GM10248 (cell line): ENCODE measurements around the gene PNPLA1.

ENCODE experiments used
- CTCF ChIA-PET: fragments of 300-600 bp; sonication (Branson Sonifier 250); formaldehyde crosslinking; extraction: SDS; loops from one replicate; lab custom pipeline; 2021; ENCODE audit warnings: antibody characterized with exemption; lab: Yijun Ruan, JAX
- POLR2A ChIA-PET: fragments of 350-650 bp; sonication (Branson Sonifier 250); formaldehyde crosslinking; extraction: SDS; loops from one replicate; lab custom pipeline; 2020; ENCODE audit warnings: antibody characterized with exemption; lab: Yijun Ruan, JAX
- DNase-seq: peaks from one replicate; pipeline ENCODE4 v3.0.0; 2012; ENCODE audit errors: extremely low spot score
- TF ChIP-seq, protein P1 (sequence below): IDR thresholded peaks from 2 replicates; pipeline ENCODE4 v1.5.1; 2012; ENCODE audit warnings: mild to moderate bottlenecking, low read depth; ENCODE audit errors: extremely low read depth, missing control alignments, control extremely low read depth

The PNPLA1 gene

DNA sequence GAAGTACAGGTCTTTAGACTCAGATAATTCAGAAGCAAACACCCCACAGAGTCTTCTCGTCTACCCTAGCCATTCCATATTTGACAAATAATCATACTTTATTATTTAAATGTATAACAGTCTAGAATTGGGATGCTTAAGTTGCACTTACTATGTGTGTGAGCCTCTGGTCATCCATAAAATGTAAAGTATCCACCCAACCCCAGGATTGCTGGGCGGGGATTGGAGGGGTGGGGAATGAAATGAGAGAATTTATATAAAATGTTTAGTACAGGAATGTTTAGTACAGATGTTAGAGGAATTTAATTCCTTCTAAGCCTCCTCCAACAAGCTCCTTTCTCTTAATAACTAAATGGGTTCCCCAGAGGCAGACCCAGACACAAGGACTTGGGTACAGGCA, 50.0 kb downstream of the PNPLA1 start:
- ChIA-PET POLR2A (no interaction called here), CTCF (interaction anchor here (1.2 to 1.7 kb wide), 6 partner anchors 10 to 49 kb away, joined by 3 to 10 read pairs (median 3); no protein-coding TSS in a partner anchor)
- no peak for DNase-seq
- TF ChIP-seq, protein P1, sequence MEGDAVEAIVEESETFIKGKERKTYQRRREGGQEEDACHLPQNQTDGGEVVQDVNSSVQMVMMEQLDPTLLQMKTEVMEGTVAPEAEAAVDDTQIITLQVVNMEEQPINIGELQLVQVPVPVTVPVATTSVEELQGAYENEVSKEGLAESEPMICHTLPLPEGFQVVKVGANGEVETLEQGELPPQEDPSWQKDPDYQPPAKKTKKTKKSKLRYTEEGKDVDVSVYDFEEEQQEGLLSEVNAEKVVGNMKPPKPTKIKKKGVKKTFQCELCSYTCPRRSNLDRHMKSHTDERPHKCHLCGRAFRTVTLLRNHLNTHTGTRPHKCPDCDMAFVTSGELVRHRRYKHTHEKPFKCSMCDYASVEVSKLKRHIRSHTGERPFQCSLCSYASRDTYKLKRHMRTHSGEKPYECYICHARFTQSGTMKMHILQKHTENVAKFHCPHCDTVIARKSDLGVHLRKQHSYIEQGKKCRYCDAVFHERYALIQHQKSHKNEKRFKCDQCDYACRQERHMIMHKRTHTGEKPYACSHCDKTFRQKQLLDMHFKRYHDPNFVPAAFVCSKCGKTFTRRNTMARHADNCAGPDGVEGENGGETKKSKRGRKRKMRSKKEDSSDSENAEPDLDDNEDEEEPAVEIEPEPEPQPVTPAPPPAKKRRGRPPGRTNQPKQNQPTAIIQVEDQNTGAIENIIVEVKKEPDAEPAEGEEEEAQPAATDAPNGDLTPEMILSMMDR = no peak

DNA sequence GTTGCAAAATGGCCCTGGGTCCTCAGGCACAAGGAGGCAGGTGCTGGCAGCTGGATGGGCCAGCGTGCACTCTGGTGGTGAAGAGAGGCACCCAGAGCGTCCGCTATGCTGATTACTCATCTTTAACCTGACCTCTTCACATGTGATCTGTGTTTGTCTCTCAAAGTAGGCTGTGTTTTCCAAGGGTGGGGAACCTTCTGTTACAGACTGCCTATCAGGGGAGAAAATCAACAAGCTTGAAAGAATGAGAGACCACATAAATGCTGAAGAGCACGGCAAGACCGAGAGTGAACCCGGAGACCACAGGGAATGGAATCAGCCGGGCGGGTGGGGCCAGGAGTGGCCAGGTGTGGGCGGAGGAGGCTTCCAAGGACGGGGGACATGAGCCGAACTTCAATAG, 50.6 kb downstream of the PNPLA1 start:
- ChIA-PET CTCF (interaction anchor here (1.2 to 1.7 kb wide), 5 partner anchors 9 to 20 kb away, joined by 3 to 10 read pairs (median 4); no protein-coding TSS in a partner anchor), POLR2A (interaction anchor here (0.5 kb wide), 1 partner anchor 1542 kb away, joined by 3 read pairs; no protein-coding TSS in a partner anchor)
- DNase-seq = no peak

DNA sequence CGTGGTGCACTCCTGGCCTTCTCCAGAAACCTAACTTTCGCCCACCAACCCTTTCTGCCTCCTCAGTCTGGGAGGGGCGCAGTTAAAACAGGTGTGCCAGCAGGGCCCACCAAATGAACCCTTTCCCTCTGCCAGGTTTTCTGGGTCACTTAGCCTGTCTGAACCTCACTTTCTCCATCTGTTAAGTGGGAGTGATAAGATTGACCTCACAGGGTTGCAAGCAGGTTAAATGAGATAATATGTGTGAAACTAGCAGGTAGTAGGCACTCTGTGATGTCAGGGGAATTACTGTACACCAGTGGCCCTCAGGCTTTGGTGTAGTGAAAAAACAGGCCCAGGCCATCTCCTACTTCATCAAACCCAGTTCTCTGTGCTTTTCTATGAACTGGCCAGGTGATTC, 52.7 kb downstream of the PNPLA1 start:
- POLR2A ChIA-PET = no interaction called here
- CTCF ChIA-PET = interaction anchor here (1.3 to 1.8 kb wide), 2 partner anchors 19 to 37 kb away, joined by 5 to 8 read pairs; no protein-coding TSS in a partner anchor
- no peak for DNase-seq
- TF ChIP-seq, protein P1 = no peak

More for the DNA sequence above, 50.6 kb downstream of the PNPLA1 start:
- TF ChIP-seq, protein P1 = no peak

DNA sequence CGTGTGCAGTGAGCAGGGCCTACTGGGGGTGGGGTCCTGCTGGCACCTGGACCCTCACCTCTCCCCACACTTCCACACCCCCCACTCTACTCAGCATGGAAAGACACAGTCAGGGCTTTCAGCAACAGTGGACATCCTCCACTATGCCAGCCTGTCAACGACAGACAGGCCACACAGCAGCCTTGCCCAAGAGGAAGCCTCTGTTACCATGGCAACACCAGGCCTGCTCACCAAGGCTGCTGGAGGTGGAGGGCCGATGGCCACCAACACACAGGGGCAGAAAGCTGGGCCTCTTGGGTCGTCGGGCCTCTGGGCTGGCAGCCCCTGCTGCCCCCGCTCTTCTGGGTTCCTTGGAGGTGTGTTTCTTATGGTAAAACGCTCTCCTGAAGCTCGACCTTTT, 53.2 kb downstream of the PNPLA1 start:
- CTCF ChIA-PET = interaction anchor here (1.9 kb wide), 1 partner anchor 21 kb away, joined by 6 read pairs; no protein-coding TSS in a partner anchor
- TF ChIP-seq, protein P1 = no peak
- DNase-seq = no peak
- POLR2A ChIA-PET = no interaction called here

DNA sequence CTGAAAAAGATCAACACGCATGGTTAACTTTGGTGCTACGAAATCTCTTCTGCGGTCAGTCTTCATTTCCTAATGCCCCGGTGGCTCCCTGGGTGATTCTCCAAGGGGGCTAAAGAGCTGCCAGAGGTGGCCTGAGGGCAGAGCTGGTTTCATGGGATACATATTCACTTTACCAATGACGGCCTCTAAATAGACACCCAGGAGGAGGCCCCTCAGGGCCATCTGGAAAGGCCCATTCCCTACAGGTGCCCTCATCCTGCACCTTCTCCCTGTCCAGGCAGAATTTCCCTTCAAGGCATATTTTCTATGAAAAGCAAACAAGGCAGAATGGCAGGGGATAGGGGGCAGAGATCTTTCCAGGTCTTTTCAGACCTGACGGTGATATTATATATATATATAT, 54.3 kb downstream of the PNPLA1 start:
- ChIA-PET CTCF (interaction anchor here (1.6 to 3.9 kb wide), 3 partner anchors 8 to 22 kb away, joined by 3 to 20 read pairs (median 6); no protein-coding TSS in a partner anchor), POLR2A (no interaction called here)
- TF ChIP-seq, protein P1 = no peak
- DNase-seq = no peak

DNA sequence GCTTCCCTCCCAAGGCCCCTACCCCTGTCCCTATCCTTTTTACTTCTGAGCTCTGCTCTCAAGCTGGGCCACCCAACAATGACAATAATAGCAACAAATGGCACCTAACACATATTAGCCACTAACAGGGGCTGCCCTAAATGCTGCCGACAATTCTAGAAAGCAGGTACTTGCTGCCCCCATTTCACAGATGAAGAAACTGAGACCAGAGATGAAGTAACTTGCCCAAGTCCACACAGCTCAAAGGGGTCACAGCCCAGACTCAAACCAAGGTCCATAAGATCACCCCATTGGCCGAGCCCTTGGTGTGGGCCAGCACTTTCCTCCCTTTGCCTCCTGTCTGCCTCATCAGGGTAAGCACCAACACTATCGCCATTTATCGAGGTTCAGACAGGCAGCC, 54.9 kb downstream of the PNPLA1 start:
- DNase-seq = no peak
- POLR2A ChIA-PET = no interaction called here
- CTCF ChIA-PET = interaction anchor here (1.4 to 3.9 kb wide), 5 partner anchors 8 to 36 kb away, joined by 3 to 20 read pairs (median 6); partner anchors contain the start of gene BNIP5
- TF ChIP-seq, protein P1 = no peak
